Amygdala (tissue), 56 donors: Measurements from ENCODE around the gene SEPSECS.

Source experiments
- DNase-seq, 56 donors: peaks; one replicate each; lab custom pipeline; 2025; lab: John Stamatoyannopoulos, UW

SEPSECS gene

DNA sequence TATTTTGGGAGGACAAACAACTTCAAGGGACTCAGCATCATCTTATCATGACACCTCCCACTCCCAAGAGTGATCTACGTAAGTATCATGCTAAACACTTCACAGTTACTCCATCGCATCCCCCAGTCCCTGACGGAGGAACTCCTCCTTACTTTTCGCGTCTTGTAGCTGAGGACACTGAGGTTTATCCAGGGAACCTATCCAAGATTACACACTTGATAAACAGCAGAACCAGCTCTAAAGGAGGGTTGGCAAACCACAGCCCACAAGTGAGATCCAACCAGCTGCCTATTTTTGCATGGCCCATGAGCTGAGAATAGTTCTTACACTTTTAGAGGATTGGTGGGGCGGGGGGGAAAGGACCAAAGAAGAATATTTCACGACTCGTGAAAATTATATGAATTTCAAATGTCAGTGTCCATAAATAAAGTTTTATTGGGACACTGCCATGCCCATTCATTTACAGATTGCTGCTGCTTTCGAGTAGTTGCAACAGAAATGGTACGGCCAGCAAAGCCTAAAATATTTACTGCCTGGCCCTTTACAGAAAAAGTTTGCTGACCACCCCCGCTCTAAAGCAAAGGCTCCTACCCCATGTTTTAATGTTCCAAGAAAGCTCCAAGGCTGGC is 47.8 kb downstream of the SEPSECS start:
- DNase-seq, result no peak

DNA sequence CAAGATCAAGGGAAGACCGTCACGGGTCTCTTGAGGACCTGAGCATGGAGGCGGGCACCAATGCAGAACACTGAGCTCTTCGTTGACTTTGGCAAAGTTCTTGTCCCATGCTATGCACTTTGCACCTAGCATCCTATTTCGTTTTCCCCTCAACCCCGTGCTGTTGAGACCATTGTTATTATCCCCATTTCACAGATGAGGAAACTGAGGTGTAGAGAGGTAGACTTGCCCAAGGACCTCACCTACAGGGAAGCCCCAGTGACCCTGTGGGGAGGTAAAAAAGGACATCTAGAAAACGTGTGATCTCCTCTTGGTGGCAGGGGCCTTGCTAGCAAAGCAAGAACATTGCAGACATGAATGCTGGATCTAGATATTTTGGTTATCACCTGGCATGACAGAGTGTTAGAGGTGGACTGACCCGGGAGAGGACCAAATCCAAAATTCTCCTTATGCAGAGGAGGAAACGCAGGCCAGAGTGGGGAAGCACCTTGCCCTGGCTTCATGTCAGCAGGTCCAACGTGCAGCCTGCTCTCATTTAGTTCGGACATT is 48.5 kb downstream of the SEPSECS start:
- no peak for DNase-seq

DNA sequence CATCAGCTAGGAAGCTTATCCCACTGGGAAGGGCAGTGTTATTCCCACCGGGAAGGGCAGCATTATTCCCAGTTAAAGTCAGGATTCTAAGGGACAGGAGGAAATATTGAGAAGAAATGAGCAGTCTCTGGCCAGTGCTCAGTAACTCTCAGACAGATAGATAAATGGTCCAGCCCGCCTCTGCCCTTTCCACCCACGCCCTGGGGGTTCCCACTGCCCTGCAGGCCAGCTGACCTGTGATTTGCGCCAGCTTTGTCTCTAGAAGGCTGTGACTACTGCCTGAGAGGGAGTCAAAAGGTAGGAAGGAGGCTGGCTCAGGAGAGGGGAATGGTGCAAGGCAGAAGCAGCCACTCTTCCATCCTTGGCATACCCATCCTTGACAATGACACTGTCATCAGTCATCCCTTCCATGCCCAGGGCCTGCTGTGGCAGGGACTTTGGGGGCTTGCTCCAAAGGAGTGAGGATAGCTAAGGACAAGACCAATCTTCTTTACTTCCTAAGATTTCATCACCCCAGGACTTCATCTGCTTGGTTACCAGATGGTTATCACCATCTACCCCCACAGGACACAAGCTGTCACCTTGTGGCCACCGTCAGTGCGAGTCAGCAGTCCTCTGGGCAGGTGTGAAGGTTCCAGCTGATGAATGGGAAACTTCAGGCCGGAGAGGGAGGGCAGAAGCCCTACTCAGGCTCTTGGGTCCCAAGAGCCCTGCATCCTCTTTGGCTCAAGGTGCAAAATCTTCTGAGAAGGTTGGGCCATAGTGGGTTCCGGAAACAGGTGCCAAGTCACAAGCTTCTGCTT is 49.5 kb downstream of the SEPSECS start:
- DNase-seq, result no peak

DNA sequence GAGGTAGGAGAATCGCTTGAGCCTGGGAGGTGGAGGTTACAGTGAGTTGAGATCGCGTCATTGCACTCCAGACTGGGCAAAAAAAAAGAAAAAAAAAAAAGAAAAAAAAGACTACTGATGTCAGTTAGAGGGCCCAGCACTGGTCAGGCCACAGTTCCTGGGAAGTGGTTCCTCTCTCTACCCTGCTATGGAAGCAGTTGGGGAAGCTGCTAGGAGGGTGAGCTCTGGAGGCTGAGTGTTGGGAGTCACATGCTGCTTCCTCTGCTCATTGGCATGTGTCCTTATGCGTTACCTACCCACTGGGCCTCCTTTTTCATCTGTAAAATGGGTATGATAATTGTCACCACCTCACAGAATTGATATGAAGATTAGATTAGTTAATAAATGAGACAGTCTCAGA is 50.7 kb downstream of the SEPSECS start:
- DNase-seq, result no peak

DNA sequence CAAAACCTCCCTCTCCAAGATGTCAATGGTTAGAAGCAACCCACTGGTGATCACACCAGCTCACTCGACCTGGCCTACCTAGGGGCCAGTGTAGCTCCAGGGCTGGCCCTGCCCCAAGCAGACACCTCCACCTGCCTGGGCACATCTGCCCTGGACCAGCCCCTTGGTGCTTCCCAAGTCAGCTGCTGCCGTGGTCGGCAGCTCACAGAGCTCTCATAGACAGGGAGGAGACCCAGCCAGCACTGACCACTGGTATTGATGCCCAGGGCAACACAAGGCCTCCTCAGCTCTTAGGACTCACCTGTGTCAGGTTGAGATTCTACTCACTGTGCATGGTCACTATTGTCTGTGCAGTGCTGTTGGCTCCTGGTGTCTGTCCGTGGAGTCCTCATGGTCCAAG is 51.7 kb downstream of the SEPSECS start:
- no peak for DNase-seq

DNA sequence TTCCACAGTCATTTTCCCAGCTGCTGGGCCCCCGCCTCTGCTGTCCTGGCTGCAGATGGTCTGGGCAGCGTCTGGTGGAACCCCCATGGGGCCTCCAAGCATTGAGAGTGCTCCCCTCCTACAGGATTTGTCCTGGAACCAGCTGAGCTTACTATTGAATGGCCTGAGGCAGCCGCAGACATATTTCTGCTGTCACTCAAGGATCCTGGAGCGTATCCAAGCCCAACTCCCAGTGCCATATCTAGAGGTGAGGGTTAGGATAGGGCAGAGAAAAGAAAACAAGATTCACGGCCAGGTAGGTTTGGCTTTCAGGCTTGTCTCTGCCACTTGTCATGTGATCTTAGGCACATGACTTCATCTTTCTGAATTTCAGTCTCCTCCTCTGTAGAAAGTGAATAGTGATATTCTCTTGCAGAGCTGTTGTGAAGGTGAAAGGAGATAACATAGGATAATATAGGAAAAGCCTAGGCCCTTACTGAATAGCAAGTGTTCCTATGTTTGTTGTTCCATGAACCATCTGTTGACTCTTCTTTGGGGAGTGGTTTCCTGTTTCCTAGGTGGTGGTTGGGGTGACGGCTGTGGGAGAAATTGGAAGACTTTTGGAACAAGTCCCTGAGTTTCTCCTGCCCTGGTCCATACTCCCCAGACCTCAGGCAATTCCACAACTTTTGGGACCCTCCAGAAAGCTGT is 52.3 kb downstream of the SEPSECS start:
- DNase-seq, result no peak

DNA sequence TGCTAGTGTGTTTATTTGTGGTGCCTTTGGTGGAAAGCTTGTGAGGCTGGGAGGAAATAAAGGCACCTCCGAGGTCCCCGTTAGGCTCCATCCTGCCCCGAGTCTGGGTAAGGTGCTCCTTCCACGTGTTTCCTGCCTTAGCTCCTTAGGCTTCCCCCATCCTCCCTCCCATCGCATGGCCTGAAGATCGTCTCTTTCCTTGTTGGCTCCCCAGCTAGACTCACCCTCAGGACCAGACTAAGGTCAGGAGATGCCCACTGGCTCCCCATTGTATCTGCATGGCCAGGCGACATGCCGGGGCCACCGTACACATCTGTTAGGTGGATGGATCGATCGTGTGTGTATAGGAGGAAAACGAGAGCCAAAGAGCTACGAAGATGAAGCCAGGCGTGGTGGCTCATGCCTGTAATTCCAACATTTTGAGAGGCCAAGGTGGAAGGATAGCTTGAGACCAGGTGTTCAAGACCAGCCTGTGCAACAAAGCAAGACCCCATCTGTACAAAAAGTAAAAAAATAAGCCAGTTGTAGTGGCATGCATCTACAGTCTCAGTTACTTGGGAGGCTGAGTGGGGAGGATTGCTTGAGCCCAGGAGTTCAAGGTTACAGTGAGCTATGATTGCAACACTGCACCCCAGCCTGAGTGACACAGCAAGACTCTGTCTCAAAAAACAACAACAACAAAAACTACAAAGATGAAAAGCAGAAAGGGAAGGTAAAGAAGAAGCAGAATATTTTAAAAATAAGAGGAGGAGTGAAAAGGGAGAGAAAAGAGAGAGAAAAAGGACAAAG is 53.7 kb downstream of the SEPSECS start:
- no peak for DNase-seq

DNA sequence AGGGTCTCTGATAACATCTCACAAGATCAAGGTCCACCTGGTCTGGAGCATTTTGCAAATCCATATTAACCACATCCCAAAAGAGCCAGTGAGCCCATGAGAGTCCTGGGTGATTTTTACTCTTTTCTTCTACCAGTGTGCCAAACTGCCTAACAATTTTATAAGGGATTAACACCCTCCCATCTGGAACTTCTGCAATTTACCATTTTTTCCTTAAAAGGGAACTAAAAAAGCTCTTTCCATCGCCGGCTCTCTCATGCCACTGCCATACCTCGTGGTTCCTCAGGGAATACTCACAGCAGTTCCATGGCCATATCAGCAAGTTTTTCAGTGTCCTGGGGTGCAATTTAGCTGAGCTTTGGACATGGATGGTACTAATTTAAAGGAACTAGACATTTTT is 55.7 kb downstream of the SEPSECS start:
- DNase-seq, result no peak

DNA sequence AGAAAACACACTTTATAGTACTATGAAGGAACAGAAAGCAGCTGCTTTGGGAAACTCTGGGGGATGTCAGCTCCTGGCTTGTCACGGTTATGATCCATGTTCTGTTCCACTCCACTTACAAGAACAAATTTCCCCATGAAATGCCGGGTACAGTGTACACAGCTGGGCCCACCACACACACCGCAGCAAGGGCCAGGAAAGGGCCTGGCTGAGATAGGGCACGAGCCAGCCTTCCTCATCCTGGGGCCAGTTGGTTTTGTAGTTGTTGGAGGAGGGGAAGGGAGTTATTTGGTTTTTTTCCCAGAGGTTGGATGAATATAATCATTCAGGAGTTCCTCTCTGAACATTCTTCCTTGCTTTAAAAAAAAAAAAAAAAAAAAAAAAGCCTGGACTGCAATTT is 56.8 kb downstream of the SEPSECS start:
- DNase-seq, result no peak

DNA sequence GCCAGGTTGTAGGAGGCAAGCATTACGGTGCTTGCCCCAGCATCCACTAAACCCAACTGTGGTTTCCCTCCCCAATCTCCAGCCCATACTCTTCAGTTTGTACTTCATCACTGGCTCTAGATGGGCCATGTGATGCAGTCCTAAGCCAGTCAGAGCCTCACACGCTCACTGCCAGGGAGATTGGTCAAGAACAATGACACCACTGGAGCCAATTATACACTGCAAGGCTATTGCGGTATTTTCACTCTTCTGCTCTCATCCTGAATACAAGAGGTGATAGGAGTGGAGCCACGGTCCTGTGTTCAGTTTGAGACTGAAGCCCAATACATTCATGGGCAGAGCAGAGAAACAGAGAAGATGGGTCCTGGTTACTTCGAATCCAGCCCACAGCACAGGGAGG is 58.4 kb downstream of the SEPSECS start:
- no peak for DNase-seq

DNA sequence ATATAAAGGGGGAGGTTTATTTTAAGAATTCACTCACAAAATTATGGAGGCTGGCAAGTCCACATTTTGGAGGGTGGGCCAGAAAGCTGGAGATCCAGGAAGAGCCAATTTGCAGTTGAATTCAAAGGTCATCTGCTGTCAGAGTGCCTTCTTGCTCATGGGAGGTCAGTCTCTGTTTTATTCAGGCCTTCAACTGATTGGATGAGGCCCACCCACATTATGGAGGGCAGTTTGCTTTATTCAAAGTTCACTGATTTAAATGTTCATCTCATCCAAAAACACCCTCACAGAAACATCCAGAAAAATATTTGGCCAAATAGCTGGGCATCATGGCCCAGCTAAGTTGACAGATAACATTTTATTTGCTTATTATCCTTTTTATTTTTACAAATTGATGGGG is 59.5 kb downstream of the SEPSECS start:
- DNase-seq, result no peak

DNA sequence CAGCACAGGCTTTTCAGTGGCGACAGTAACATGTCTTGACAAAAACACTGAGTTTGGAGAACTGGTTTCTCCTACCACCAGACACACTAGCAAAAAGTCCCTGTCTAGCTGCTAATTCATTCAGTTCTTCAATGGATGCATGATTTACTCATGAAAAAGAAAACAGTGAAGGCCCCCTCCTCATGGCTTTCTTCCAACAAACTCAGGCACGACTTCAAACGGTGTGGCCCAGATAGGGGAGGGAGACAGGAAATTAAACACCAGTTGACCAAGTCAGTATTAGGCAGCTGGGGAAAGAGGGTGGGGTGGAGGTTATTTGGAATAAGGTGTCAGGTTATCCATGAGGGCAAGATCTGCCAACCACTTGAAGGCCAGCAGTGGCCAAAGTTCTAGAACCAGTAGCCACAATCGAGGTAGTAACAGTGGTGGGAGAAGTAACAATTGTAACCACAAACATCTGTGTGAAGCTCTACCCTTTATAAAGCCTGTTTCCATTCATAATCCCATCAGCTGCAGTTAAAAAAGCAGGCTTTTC is 60.2 kb downstream of the SEPSECS start:
- DNase-seq, result no peak

DNA sequence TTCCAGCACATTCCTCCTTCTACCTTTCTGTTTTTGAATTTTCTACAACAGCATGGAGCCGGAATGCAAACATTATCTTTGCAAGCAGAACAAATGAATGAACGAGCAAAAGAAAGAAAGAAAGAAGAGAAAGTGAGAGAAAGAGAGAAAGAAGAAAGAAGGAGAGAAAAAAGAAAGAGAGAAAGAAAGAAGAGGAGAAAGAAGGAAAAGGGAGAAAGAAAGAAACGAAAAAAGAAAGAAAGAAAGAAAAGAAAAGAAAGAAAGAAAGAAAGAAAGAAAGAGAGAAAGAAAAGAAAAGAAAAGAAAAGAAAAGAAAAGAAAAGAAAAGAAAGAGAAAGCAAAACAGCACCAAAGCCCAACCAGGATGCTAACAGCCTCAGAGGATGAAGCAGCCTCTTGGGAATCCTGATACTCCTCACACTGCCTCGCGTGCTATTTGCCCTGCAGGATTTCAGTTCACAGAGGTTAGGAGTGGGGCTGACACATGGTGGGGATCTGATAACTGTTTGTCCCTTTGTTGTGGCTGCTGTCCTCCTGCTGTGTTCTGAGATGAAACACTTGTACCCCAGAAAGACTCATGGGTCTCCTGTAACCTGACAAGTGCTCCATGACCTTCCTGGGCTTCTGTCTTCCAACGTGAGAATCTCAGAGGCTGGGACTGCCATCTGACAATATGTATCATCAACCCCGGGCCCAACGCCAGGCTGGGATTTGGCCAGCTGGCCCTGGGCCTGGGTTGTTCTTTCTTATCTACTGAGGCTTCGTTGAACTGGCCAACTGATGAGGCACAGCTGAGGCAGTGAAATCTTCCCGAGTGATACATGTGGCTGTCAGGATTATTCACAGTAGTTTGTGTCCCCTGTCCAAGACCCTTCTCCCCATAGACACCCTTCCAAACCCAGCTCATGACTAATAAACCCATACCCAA is 61.0 kb downstream of the SEPSECS start:
- peak in 4 of 56 donors; percentile 8 to 34 (median 19) for DNase-seq

DNA sequence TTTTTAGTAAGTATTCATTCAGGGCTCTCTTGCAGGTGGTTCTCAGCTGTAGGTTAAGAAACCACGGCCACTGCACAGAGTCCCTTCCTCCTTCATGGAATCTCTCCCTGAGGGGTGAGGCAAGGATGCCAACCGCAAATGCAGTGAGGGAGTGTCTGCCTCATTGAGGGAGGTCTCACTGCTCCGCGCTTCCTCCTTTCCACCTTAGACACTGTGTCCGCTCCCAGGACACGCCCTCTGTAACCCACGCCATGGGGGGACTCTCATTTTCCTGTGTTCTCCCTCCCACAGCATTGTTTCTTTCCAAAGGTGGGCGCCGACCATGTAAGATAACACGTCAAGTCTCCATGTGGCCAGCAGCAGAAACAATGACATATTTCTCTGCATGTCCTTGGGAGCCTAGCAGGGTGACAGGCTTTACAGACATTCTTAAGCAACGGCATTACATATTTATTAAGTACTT is 63.2 kb downstream of the SEPSECS start:
- no peak for DNase-seq

DNA sequence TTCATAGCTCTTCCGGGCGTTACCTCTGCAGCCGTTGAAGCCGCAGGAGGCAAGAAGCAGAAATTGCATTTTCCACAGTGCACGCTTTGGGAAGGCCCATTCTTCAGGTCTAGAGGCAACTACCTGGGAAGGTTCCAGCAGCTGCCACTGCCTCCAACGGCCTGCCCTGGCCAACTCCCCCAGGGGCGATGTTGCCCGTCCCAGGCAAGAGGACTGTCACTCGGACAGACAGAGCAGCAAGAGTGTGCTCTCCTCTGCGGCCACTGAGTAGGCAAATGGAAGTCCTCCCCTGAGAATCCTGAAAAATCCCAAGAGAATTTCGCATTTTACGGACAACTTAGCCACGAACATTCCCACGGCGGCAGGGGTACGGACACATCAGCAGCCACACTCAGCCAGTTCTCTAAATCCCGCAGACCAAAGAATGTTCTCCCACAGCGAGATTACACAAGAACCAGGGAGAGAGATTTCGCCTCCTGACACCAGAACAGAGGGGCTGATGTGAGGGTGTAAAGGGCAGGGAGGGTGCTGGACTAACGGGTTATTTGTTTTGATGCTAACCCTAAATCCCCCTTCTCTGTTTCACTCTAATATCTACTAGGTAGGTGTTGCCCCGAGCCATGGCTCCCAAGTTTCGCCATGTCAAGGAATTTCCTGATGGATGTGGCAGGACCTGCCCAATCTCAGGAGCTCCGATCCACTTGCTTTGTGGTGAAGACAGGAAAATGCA is 63.8 kb downstream of the SEPSECS start:
- no peak for DNase-seq

DNA sequence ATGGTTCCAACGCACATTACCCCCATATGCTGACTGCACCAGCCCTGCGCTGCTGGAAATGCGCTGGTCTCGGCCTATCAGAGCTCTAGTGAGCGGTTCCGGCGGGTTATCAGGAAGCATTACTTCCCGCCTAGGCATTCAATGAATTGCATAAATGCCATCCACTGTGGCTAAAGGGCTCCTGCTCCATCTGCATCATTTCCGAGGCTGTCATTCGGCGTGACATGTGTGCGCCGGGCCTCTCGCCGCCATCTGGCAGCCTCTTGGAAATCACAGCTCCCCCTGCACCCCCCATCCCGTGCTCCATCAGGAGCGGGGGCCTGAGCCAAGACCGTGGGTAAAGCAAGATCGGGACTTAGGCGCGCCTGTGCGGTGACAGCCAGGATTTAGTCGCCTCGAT is 64.4 kb downstream of the SEPSECS start:
- DNase-seq, result no peak

DNA sequence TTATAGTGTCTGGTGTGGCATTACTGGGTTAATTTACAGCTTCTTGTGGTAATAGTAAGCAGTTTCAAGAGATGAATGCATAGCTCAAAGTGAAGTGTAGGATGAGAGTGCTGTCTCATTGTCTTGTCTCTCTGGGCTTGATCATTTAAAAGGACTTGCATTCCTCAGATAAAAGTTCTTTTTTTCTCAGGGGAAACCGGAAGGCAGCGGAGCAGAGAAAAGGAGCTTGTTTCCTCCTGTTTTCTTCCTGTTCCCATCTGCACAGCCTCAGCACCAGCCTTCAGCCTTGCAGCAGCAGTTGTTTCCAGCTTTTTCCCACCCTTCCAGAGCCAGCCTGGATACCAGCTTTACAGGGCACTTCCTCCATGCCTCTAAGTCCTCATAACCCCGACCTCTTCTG is 68.1 kb downstream of the SEPSECS start:
- DNase-seq, result no peak

DNA sequence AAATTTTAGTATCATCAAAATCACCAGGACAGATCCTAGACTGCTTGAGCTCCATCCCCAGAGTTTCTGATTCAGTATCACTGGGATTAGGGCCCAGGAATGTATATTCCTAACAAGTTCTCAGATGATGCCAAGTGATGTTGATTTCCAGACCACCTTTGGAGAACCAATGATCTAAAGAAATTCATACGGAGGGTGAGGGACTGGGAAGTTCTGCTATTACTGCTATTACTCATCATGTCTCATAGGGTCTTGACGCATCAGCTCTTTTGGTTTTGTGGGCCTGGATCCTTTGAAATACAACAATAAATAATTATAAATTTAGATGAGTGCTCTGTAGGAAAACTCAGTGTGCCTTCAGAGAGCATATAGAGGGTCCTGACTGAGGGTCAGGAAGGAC is 69.7 kb downstream of the SEPSECS start:
- no peak for DNase-seq
